Testis (tissue), 2 donors: Measurements from ENCODE around the gene STAP2.
"Not testable (repeated sequence)": the region's sequence is repeated elsewhere in the genome, so short reads cannot be mapped to it uniquely, and the experiment has no call there.

Source experiments
- POLR2A ChIP-seq: fragments of 450-650 bp; IDR thresholded peaks from one replicate; pipeline ENCODE4 v1.6.1; 2017; ENCODE audit warnings: antibody characterized with exemption, mild to moderate bottlenecking, moderate library complexity
- TF ChIP-seq, protein P1 (sequence below), 3 experiments: fragments of 450-650 bp in 2 of 3; fragments of 200-600 bp in 1 of 3; sonication (generic) in 1 of 3; IDR thresholded peaks; one replicate each; pipeline ENCODE4 v1.5.1; 2016 to 2019; ENCODE audit warnings: antibody characterized with exemption in 3 of 3, mild to moderate bottlenecking in 2 of 3, moderate library complexity in 1 of 3

DNA sequence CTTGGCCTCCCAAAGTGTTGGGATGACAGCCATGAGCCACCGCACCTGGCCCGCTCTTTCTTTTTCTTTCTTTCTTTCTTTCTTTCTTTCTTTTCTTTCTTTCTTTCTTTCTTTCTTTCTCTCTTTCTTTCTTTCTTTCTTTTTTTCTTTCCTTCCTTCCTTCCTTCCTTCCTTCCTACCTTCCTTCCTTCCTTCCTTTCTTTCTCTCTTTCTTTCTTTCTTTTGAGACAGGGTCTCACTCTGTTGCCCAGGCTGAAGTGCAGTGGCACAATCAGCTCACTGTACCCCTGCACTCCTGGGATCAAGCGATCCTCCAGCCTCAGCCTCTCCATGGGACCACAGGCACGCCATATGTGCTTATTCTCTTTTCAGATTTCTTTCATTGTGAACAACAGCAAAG lies 52.5 kb downstream of the STAP2 start:
- TF ChIP-seq, protein P1, sequence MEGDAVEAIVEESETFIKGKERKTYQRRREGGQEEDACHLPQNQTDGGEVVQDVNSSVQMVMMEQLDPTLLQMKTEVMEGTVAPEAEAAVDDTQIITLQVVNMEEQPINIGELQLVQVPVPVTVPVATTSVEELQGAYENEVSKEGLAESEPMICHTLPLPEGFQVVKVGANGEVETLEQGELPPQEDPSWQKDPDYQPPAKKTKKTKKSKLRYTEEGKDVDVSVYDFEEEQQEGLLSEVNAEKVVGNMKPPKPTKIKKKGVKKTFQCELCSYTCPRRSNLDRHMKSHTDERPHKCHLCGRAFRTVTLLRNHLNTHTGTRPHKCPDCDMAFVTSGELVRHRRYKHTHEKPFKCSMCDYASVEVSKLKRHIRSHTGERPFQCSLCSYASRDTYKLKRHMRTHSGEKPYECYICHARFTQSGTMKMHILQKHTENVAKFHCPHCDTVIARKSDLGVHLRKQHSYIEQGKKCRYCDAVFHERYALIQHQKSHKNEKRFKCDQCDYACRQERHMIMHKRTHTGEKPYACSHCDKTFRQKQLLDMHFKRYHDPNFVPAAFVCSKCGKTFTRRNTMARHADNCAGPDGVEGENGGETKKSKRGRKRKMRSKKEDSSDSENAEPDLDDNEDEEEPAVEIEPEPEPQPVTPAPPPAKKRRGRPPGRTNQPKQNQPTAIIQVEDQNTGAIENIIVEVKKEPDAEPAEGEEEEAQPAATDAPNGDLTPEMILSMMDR (IDR thresholded peaks at IDR 0.05): not testable (repeated sequence)
- TF ChIP-seq POLR2A: not testable (repeated sequence)
